ENCODE measurements around the gene PCSK5. TPM values are rescaled to one million over a fixed set of nuclear protein-coding genes. Genes with fewer than 3 reads are reported as not detected.

PCSK5 gene
- total RNA-seq, 4 donors from 2014 or later, result 9.6 to 41.8 (median 15.1) TPM

- no peaks in the 10 kb centered on the region for H3K9me3 ChIP-seq
- no peaks in the 10 kb centered on the region for H3K27me3 ChIP-seq
- 94 to 97% methylated on average over 1 of the region's 1 CpG for WGBS, 2 donors
- no peaks in the 10 kb centered on the region for H3K36me3 ChIP-seq
- no peak overlapping the region for H3K27ac ChIP-seq
- TF ChIP-seq POLR2A (IDR thresholded peaks at IDR 0.05), result no peak
- TF ChIP-seq CTCF (IDR thresholded peaks at IDR 0.05), result no peak
- peaks cover 0 to 6% of the 10 kb centered on the region in 2 donors for H3K4me1 ChIP-seq
- intact Hi-C loops (cut with DNase I), result no loop called here
- H3K4me3 ChIP-seq (replicated peaks in 1 of 3), result no peak overlapping the region
- no peak for DNase-seq
These were observed 65.7 kb downstream of the PCSK5 start for GRCh38 chr9:75956161-75956560.

GRCh38 chr9:75957116-75957515, 66.6 kb downstream of the PCSK5 start:
- Histone ChIP-seq H3K36me3 (no peaks in the 10 kb centered on the region), H3K4me3 (replicated peaks in 1 of 3) (no peak overlapping the region), H3K4me1 (peaks cover 0 to 7% of the 10 kb centered on the region in 2 donors), H3K27me3 (no peaks in the 10 kb centered on the region), H3K9me3 (no peaks in the 10 kb centered on the region), H3K27ac (no peak overlapping the region)
- DNase-seq, result no peak
- TF ChIP-seq POLR2A (IDR thresholded peaks at IDR 0.05) (no peak), CTCF (IDR thresholded peaks at IDR 0.05) (no peak)
- intact Hi-C loops (cut with DNase I), result no loop called here
- 66 to 77% methylated on average over 3 of the region's 3 CpGs for WGBS, 2 donors

GRCh38 chr9:75958226-75958625, 67.8 kb downstream of the PCSK5 start:
- Histone ChIP-seq H3K9me3 (no peaks in the 10 kb centered on the region), H3K27me3 (no peaks in the 10 kb centered on the region), H3K36me3 (no peaks in the 10 kb centered on the region), H3K27ac (no peak overlapping the region), H3K4me3 (replicated peaks in 1 of 3) (no peak overlapping the region), H3K4me1 (peaks cover 0 to 11% of the 10 kb centered on the region in 2 donors)
- intact Hi-C loops (cut with DNase I), result no loop called here
- 79 to 80% methylated on average over 3 of the region's 3 CpGs for WGBS, 2 donors
- no peak for TF ChIP-seq POLR2A (IDR thresholded peaks at IDR 0.05)
- TF ChIP-seq CTCF (IDR thresholded peaks at IDR 0.05), result no peak
- no peak for DNase-seq

- no peak for DNase-seq
- H3K9me3 ChIP-seq, result no peaks in the 10 kb centered on the region
- no peak overlapping the region for H3K27ac ChIP-seq
- TF ChIP-seq POLR2A (IDR thresholded peaks at IDR 0.05) (no peak), CTCF (IDR thresholded peaks at IDR 0.05) (no peak)
- WGBS, 2 donors, result 75 to 80% methylated on average over 6 of the region's 6 CpGs
- no peaks in the 10 kb centered on the region for H3K27me3 ChIP-seq
- intact Hi-C loops (cut with DNase I), result no loop called here
- H3K36me3 ChIP-seq, result no peaks in the 10 kb centered on the region
- H3K4me1 ChIP-seq, result peaks cover 0 to 11% of the 10 kb centered on the region in 2 donors
- no peak overlapping the region for H3K4me3 ChIP-seq (replicated peaks in 1 of 3)
These were observed 70.1 kb downstream of the PCSK5 start for GRCh38 chr9:75960551-75960950.

GRCh38 chr9:75962013-75962661, 71.7 kb downstream of the PCSK5 start:
- TF ChIP-seq POLR2A (IDR thresholded peaks at IDR 0.05) (no peak), CTCF (IDR thresholded peaks at IDR 0.05) (no peak)
- DNase-seq, result peak; percentile 79 to 85
- Histone ChIP-seq H3K27me3 (no peaks in the 10 kb centered on the region), H3K4me1 (peaks cover 0 to 10% of the 10 kb centered on the region in 2 donors), H3K36me3 (no peaks in the 10 kb centered on the region), H3K4me3 (replicated peaks in 1 of 3) (no peak overlapping the region), H3K27ac (no peak overlapping the region), H3K9me3 (no peaks in the 10 kb centered on the region)
- intact Hi-C loops (cut with DNase I), result no loop called here
- WGBS, 2 donors, result 44 to 45% methylated on average over 6 to 8 of the region's 8 CpGs
